Neural crest cell (in vitro differentiated cells): ENCODE measurements around the gene TMEM181. TPM values are rescaled to one million over a fixed set of nuclear protein-coding genes. Genes with fewer than 3 reads are reported as not detected.
"Not testable (repeated sequence)": the region's sequence is repeated elsewhere in the genome, so short reads cannot be mapped to it uniquely, and the experiment has no call there.

Experiments
- DNase-seq: peaks from one replicate; pipeline ENCODE4 v3.0.0; 2021; ENCODE audit warnings: low read depth, mixed read lengths, low spot score
- H3K27ac Mint-ChIP-seq: one replicate; pipeline ENCODE4 v1.8.0; 2021; ENCODE audit warnings: mild to moderate bottlenecking, mixed read lengths; ENCODE audit not compliant: unreplicated experiment
- H3K27me3 Mint-ChIP-seq: 2 replicates; pipeline ENCODE4 v1.8.0; 2021; ENCODE audit warnings: low read depth, mild to moderate bottlenecking, mixed read lengths
- H3K36me3 Mint-ChIP-seq: 2 replicates; pipeline ENCODE4 v1.8.0; 2021; ENCODE audit warnings: low read depth, mild to moderate bottlenecking, mixed read lengths
- H3K4me1 Mint-ChIP-seq: 2 replicates; pipeline ENCODE4 v1.8.0; 2021; ENCODE audit warnings: mixed read lengths
- H3K4me3 Mint-ChIP-seq: one replicate; pipeline ENCODE4 v1.8.0; 2021; ENCODE audit warnings: mild to moderate bottlenecking, mixed read lengths
- H3K9me3 Mint-ChIP-seq: 2 replicates; pipeline ENCODE4 v1.8.0; 2021; ENCODE audit warnings: mixed read lengths
- total RNA-seq: library from RNA; stranded (reverse); gene quantifications from 2 replicates; pipeline ENCODE4 v1.2.1, GENCODE V29; 2021
- TF ChIP-seq, protein P1 (sequence below): fragments of 200-600 bp; sonication (generic); conservative IDR thresholded peaks from 2 replicates; pipeline ENCODE4 v1.5.0; 2021; ENCODE audit warnings: antibody characterized with exemption, mild to moderate bottlenecking

TMEM181 gene
- total RNA-seq, 1 donor from 2014 or later, result 23.9 TPM

DNA sequence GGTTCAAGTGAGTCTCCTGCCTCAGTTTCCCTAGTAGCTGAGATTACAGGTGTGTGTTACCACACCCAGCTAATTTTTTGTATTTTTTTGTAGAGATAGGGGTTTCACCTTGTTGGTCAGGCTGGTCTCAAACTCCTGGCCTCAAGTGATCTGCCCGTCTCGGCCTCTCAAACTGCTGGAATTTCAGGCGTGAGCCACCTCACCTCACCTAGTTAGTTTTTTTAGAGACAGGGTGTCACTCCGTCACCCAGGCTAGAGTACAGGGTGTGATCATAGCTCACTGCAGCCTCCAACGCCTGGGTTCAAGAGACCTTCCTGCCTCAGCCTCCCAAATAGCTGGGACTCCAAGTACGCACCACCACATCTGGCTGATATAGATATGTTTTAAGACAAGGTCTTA lies 112.8 kb downstream of the TMEM181 start:
- Mint-ChIP-seq H3K27ac (no peak overlapping the region), H3K4me3 (no peak overlapping the region), H3K9me3 (no peaks in the 10 kb centered on the region), H3K27me3 (peaks cover 3% of the 10 kb centered on the region), H3K4me1 (no peaks in the 10 kb centered on the region), H3K36me3 (no peaks in the 10 kb centered on the region)
- DNase-seq, result no peak
- TF ChIP-seq, protein P1, sequence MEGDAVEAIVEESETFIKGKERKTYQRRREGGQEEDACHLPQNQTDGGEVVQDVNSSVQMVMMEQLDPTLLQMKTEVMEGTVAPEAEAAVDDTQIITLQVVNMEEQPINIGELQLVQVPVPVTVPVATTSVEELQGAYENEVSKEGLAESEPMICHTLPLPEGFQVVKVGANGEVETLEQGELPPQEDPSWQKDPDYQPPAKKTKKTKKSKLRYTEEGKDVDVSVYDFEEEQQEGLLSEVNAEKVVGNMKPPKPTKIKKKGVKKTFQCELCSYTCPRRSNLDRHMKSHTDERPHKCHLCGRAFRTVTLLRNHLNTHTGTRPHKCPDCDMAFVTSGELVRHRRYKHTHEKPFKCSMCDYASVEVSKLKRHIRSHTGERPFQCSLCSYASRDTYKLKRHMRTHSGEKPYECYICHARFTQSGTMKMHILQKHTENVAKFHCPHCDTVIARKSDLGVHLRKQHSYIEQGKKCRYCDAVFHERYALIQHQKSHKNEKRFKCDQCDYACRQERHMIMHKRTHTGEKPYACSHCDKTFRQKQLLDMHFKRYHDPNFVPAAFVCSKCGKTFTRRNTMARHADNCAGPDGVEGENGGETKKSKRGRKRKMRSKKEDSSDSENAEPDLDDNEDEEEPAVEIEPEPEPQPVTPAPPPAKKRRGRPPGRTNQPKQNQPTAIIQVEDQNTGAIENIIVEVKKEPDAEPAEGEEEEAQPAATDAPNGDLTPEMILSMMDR, result no peak

DNA sequence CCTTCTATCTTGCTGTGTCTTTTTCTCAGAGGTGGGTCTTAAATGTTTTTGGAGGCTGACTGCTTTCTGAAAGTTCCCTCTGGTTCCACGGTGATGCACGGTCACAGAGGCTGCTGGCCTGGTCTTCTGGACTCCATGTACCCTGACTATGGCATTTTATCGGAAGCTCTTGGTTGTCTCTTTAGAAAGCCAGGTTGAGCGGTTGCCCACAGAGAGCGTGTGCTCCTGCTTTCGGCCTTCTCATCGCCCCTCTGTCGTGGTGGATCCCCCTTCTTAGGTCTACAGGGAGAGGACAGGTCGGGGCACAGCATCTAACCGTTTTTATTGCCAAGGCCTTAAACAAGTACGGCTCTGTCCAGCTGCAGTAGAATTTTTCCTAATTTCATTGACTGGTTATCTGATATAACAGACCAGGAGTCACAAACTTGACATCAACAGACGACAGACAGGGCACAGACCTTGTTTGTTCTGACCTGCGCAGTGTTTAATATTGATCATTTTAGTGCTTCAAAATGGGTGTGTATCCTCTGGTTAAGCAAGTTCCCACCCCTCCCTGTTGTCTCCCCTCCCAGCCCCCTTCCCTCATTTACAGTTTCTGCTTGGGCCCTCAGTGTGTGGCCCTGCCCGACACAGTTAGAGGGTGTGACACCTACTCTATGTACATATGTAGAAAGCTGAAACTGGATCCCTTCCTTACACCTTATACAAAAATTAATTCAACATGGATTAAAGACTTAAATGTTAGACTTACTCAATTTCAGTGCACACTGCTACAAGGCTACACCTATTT lies 114.6 kb downstream of the TMEM181 start:
- no peak overlapping the region for H3K4me3 Mint-ChIP-seq
- H3K4me1 Mint-ChIP-seq, result no peaks in the 10 kb centered on the region
- TF ChIP-seq, protein P1, result no peak
- H3K9me3 Mint-ChIP-seq, result no peaks in the 10 kb centered on the region
- no peak overlapping the region for H3K27ac Mint-ChIP-seq
- no peak for DNase-seq
- H3K36me3 Mint-ChIP-seq, result no peaks in the 10 kb centered on the region
- peaks cover 2% of the 10 kb centered on the region for H3K27me3 Mint-ChIP-seq

DNA sequence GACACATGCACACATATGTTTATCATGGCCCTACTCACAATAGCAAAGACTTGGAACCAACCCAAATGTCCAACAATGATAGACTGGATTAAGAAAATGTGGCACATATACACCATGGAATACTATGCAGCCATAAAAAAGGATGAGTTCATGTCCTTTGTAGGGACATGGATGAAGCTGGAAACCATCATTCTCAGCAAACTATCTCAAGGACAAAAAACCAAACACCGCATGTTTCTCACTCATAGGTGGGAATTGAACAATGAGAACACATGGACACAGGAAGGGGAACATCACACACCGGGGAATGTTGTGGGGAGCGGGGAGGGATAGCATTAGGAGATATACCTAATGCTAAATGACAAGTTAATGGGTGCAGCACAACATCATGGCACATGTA lies 117.2 kb downstream of the TMEM181 start:
- not testable (repeated sequence) for DNase-seq, H3K27me3 Mint-ChIP-seq, H3K36me3 Mint-ChIP-seq, H3K27ac Mint-ChIP-seq, H3K4me3 Mint-ChIP-seq, H3K4me1 Mint-ChIP-seq, H3K9me3 Mint-ChIP-seq

DNA sequence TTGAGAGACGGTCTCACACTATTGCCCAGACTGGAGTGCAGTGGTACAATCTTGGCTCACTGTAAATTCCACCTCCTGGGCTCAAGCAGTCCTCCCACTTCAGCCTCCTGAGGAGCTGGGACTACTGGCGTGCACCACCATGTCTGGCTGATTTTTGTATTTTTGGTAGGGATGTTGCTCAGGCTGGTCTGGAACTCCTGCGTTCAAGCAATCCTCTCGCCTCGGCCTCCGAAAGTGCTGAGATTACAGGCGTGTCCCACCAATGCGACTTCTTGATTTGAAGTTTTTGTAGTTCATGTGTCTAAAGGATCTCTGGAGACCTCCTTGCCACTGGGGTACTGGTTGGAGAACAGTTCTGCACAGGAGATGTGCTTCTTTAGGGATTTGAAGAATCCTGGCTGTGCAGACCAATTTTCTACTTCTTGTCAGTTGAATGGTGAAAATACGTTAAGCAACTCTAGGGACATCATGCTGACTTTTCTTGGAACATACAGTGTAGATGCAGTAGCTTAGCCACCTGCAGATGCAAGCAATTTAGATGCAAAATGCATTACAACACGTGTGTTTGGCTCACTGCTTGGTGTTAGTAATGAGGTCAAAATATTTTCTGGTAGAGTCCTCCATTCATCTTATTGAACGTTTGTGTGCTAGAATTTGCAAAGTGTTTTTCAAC lies 118.2 kb downstream of the TMEM181 start:
- Mint-ChIP-seq H3K4me3 (no peak overlapping the region), H3K27me3 (no peaks in the 10 kb centered on the region), H3K9me3 (no peaks in the 10 kb centered on the region), H3K27ac (no peak overlapping the region), H3K4me1 (no peaks in the 10 kb centered on the region), H3K36me3 (no peaks in the 10 kb centered on the region)
- DNase-seq, result no peak
- TF ChIP-seq, protein P1, result no peak

DNA sequence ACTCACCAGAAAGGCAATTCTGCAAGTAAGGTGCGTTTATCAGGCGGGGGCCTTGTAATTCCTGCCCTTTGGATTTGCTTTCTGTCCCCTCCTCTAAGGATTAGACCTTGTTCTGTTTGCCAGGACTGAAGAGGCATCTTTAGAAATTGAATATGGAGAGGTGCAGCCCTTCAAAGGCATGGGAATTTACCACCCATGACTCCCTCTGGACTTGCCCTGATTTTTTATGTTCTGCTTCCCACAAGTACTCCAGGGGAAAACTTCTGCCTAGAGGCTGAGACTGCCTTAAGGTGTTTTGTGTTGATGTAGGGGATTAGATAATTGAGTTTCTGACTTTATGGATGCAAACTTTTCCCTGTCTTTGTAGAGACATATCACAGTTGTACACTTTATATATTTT lies 120.1 kb downstream of the TMEM181 start:
- TF ChIP-seq, protein P1, result no peak
- no peak for DNase-seq
- H3K9me3 Mint-ChIP-seq, result no peaks in the 10 kb centered on the region
- H3K27ac Mint-ChIP-seq, result no peak overlapping the region
- no peaks in the 10 kb centered on the region for H3K27me3 Mint-ChIP-seq
- H3K4me3 Mint-ChIP-seq, result no peak overlapping the region
- H3K36me3 Mint-ChIP-seq, result no peaks in the 10 kb centered on the region
- H3K4me1 Mint-ChIP-seq, result no peaks in the 10 kb centered on the region

DNA sequence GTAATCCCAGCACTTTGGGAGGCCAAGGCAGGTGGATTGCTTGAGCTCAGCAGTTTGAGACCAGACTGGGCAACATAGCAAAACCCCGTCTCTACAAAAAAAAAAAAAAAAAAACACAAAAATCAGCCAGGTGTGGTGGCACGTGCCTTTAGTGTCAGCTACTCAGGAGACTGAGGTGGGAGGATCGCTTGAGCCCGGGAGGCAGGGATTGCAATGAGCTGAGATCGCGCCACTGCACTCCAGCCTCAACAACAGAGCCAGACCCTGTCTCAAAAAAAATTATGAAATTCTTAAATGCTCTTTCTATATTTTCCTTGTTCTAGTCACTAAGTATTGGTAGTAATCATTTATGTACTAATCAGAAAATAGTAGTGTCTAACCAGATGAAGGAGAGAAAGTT lies 120.6 kb downstream of the TMEM181 start:
- no peaks in the 10 kb centered on the region for H3K36me3 Mint-ChIP-seq
- no peak overlapping the region for H3K4me3 Mint-ChIP-seq
- DNase-seq, result no peak
- no peaks in the 10 kb centered on the region for H3K4me1 Mint-ChIP-seq
- H3K27me3 Mint-ChIP-seq, result no peaks in the 10 kb centered on the region
- TF ChIP-seq, protein P1, result no peak
- no peak overlapping the region for H3K27ac Mint-ChIP-seq
- no peaks in the 10 kb centered on the region for H3K9me3 Mint-ChIP-seq
